ENCODE measurements around the gene NR2F1-AS1. TPM values are rescaled to one million over a fixed set of nuclear protein-coding genes. Genes with fewer than 3 reads are reported as not detected.

NR2F1-AS1 gene
- polyA plus RNA-seq, 1 donor from 2014 or later, result not detected

GRCh38 chr5:93579692-93580062 lies 1.3 kb downstream of the NR2F1-AS1 start:
- Mint-ChIP-seq H3K27ac (no peak overlapping the region), H3K27me3 (peaks cover 58% of the 10 kb centered on the region), H3K4me3 (peak overlapping the region in 2 of 4 donors; percentile 39 to 86)

GRCh38 chr5:93578813-93579691 lies 2.0 kb downstream of the NR2F1-AS1 start:
- H3K27me3 Mint-ChIP-seq, result peaks cover 63% of the 10 kb centered on the region
- H3K4me1 Mint-ChIP-seq, result peaks cover 9 to 29% (median 24%) of the 10 kb centered on the region in 3 donors
- peak overlapping the region; percentile 33 to 80 (median 59) for H3K27ac Mint-ChIP-seq
- H3K36me3 Mint-ChIP-seq, result peaks cover 2% of the 10 kb centered on the region
- H3K4me3 Mint-ChIP-seq, result peak overlapping the region in 3 of 4 donors; percentile 14 to 51 (median 30)
- H3K9me3 Mint-ChIP-seq, result peaks cover 0 to 8% (median 0%) of the 10 kb centered on the region in 3 donors

More at GRCh38 chr5:93579692-93580062, 1.3 kb downstream of the NR2F1-AS1 start:
- H3K4me1 Mint-ChIP-seq, result peaks cover 9 to 29% (median 24%) of the 10 kb centered on the region in 3 donors
- H3K36me3 Mint-ChIP-seq, result peaks cover 2% of the 10 kb centered on the region
- peaks cover 0 to 6% (median 0%) of the 10 kb centered on the region in 3 donors for H3K9me3 Mint-ChIP-seq

GRCh38 chr5:93577854-93578812 lies 2.9 kb downstream of the NR2F1-AS1 start:
- H3K9me3 Mint-ChIP-seq, result peaks cover 0 to 8% (median 0%) of the 10 kb centered on the region in 3 donors
- peaks cover 67% of the 10 kb centered on the region for H3K27me3 Mint-ChIP-seq
- H3K27ac Mint-ChIP-seq, result peak overlapping the region in 2 of 3 donors; percentile 33 to 80
- H3K36me3 Mint-ChIP-seq, result peaks cover 2% of the 10 kb centered on the region
- H3K4me1 Mint-ChIP-seq, result peaks cover 6 to 24% (median 20%) of the 10 kb centered on the region in 3 donors
- peak overlapping the region; percentile 24 to 54 (median 38) for H3K4me3 Mint-ChIP-seq

- H3K9me3 Mint-ChIP-seq, result peaks cover 0 to 8% (median 0%) of the 10 kb centered on the region in 3 donors
- peak overlapping the region in 2 of 3 donors; percentile 54 to 66 for H3K27ac Mint-ChIP-seq
- H3K36me3 Mint-ChIP-seq, result peaks cover 2% of the 10 kb centered on the region
- H3K4me3 Mint-ChIP-seq, result peak overlapping the region in 1 of 4 donors; percentile 54
- H3K4me1 Mint-ChIP-seq, result peaks cover 7 to 24% (median 20%) of the 10 kb centered on the region in 3 donors
- H3K27me3 Mint-ChIP-seq, result peaks cover 75% of the 10 kb centered on the region
Observed at GRCh38 chr5:93576994-93577853, 3.8 kb downstream of the NR2F1-AS1 start.

- Mint-ChIP-seq H3K27ac (peak overlapping the region in 1 of 3 donors; percentile 66), H3K4me1 (peaks cover 5 to 23% (median 20%) of the 10 kb centered on the region in 3 donors), H3K27me3 (peaks cover 84% of the 10 kb centered on the region), H3K9me3 (peaks cover 0 to 9% (median 0%) of the 10 kb centered on the region in 3 donors), H3K4me3 (peak overlapping the region in 1 of 4 donors; percentile 52), H3K36me3 (peaks cover 2% of the 10 kb centered on the region)
Observed at GRCh38 chr5:93575461-93576414, 5.3 kb downstream of the NR2F1-AS1 start.

- peaks cover 82% of the 10 kb centered on the region for H3K27me3 Mint-ChIP-seq
- H3K4me1 Mint-ChIP-seq, result peaks cover 7 to 18% (median 17%) of the 10 kb centered on the region in 3 donors
- H3K36me3 Mint-ChIP-seq, result peaks cover 2% of the 10 kb centered on the region
- peak overlapping the region in 2 of 4 donors; percentile 42 to 45 for H3K4me3 Mint-ChIP-seq
- H3K9me3 Mint-ChIP-seq, result peaks cover 0 to 9% (median 0%) of the 10 kb centered on the region in 3 donors
- peak overlapping the region in 2 of 3 donors; percentile 18 to 66 for H3K27ac Mint-ChIP-seq
Observed at GRCh38 chr5:93574491-93575305, 6.3 kb downstream of the NR2F1-AS1 start.

GRCh38 chr5:93573354-93574351 lies 7.4 kb downstream of the NR2F1-AS1 start:
- peak overlapping the region in 3 of 4 donors; percentile 42 to 85 (median 52) for H3K4me3 Mint-ChIP-seq

GRCh38 chr5:93572608-93573353 lies 8.2 kb downstream of the NR2F1-AS1 start:
- peaks cover 6 to 18% (median 9%) of the 10 kb centered on the region in 3 donors for H3K4me1 Mint-ChIP-seq
- peak overlapping the region in 1 of 4 donors; percentile 43 for H3K4me3 Mint-ChIP-seq
- H3K27ac Mint-ChIP-seq, result peak overlapping the region; percentile 66 to 95 (median 90)
- H3K27me3 Mint-ChIP-seq, result peaks cover 81% of the 10 kb centered on the region
- H3K9me3 Mint-ChIP-seq, result peaks cover 0 to 6% (median 0%) of the 10 kb centered on the region in 3 donors
- peaks cover 2% of the 10 kb centered on the region for H3K36me3 Mint-ChIP-seq

More at GRCh38 chr5:93573354-93574351, 7.4 kb downstream of the NR2F1-AS1 start:
- Mint-ChIP-seq H3K4me1 (peaks cover 9 to 18% (median 14%) of the 10 kb centered on the region in 3 donors), H3K36me3 (peaks cover 2% of the 10 kb centered on the region), H3K9me3 (peaks cover 0 to 11% (median 0%) of the 10 kb centered on the region in 3 donors), H3K27me3 (peaks cover 85% of the 10 kb centered on the region), H3K27ac (peak overlapping the region; percentile 66 to 95 (median 87))

- peak overlapping the region; percentile 90 to 96 (median 95) for H3K27ac Mint-ChIP-seq
- peaks cover 0 to 6% (median 0%) of the 10 kb centered on the region in 3 donors for H3K9me3 Mint-ChIP-seq
- peaks cover 6 to 18% (median 9%) of the 10 kb centered on the region in 3 donors for H3K4me1 Mint-ChIP-seq
- H3K4me3 Mint-ChIP-seq, result peak overlapping the region in 2 of 4 donors; percentile 43 to 79
- no peaks in the 10 kb centered on the region for H3K36me3 Mint-ChIP-seq
- peaks cover 78% of the 10 kb centered on the region for H3K27me3 Mint-ChIP-seq
Observed at GRCh38 chr5:93572101-93572607, 8.9 kb downstream of the NR2F1-AS1 start.

- Mint-ChIP-seq H3K36me3 (no peaks in the 10 kb centered on the region), H3K4me1 (peaks cover 6 to 17% (median 9%) of the 10 kb centered on the region in 3 donors), H3K9me3 (peaks cover 0 to 6% (median 0%) of the 10 kb centered on the region in 3 donors), H3K4me3 (peak overlapping the region; percentile 7 to 79 (median 48)), H3K27ac (peak overlapping the region; percentile 90 to 96 (median 95)), H3K27me3 (peaks cover 71% of the 10 kb centered on the region)
Observed at GRCh38 chr5:93571114-93571949, 9.7 kb downstream of the NR2F1-AS1 start.

All from IgD-negative memory B cell (primary cell).